B cell (primary cell): Measurements from ENCODE around the gene EPHA10.

Experiments
- CTCF ChIP-seq: fragments of 200-600 bp; IDR thresholded peaks from one replicate; pipeline ENCODE4 v1.8.0; 2022; ENCODE audit warnings: antibody characterized with exemption, mild to moderate bottlenecking
- EZH2 ChIP-seq: IDR thresholded peaks from 2 replicates; pipeline ENCODE4 v1.6.1; 2012; ENCODE audit warnings: borderline replicate concordance, low read depth, mild to moderate bottlenecking, moderate library complexity, low read length; ENCODE audit not compliant: insufficient read depth, poor library complexity, severe bottlenecking

- TF ChIP-seq EZH2 (no peak), CTCF (no peak)
Measured at GRCh38 chr1:37724575-37724974, 40.3 kb downstream of the EPHA10 start.
